GM12892 (cell line): ENCODE results near the gene FEZ2.
"Not testable (repeated sequence)": the region's sequence is repeated elsewhere in the genome, so short reads cannot be mapped to it uniquely, and the experiment has no call there.

Experiments used
- DNase-seq: peaks from one replicate; pipeline ENCODE4 v3.0.0; 2011; ENCODE audit not compliant: insufficient read length
- FAIRE-seq: peaks from 2 replicates; lab custom pipeline; 2011; peaks lifted over from hg19 to GRCh38; lab: Jason Lieb, UNC
- POLR2A ChIP-seq: IDR thresholded peaks from 2 replicates; pipeline ENCODE4 v1.6.1; 2011; ENCODE audit warnings: low read depth, low read length, control low read depth
- POLR2AphosphoS5 ChIP-seq: IDR thresholded peaks from 2 replicates; pipeline ENCODE4 v1.6.1; 2011; ENCODE audit warnings: low read depth, low read length, control low read depth
- TAF1 ChIP-seq: IDR thresholded peaks from 2 replicates; pipeline ENCODE4 v1.6.1; 2011; ENCODE audit warnings: low read depth, mild to moderate bottlenecking, control low read depth, low read length, borderline replicate concordance

The FEZ2 gene

DNA sequence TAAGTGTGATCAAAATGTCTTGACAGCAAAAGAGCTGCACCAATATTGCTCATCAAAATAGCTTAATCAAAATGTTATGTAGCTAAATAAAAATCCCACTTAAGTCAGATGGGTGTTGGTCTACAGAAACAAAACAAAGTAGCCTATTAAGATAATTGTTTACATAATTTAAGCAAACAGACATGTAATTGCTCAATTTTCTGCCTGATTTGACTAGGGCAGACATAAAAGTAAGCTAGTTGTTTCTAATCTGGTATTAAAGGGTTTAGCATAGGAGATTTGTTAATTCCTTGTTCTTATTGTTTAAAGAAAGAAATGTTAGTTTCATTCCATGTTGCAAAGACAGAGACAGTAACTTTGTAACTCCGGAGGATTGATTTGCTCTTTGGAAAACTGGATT is 11.5 kb upstream of the FEZ2 start:
- no peak for DNase-seq
- TF ChIP-seq POLR2A (no peak), TAF1 (no peak), POLR2AphosphoS5 (no peak)
- no peak for FAIRE-seq

GRCh38 chr2:36607947-36608346 is 10.0 kb upstream of the FEZ2 start:
- FAIRE-seq (no peak), DNase-seq (no peak)

GRCh38 chr2:36606925-36607324 is 9.0 kb upstream of the FEZ2 start:
- TF ChIP-seq POLR2A (no peak), POLR2AphosphoS5 (no peak), TAF1 (no peak)
- FAIRE-seq, result no peak
- DNase-seq, result no peak

More at GRCh38 chr2:36607947-36608346, 10.0 kb upstream of the FEZ2 start:
- TF ChIP-seq TAF1, result no peak
- no peak for TF ChIP-seq POLR2AphosphoS5
- TF ChIP-seq POLR2A, result no peak

GRCh38 chr2:36605273-36605672 is 7.3 kb upstream of the FEZ2 start:
- DNase-seq (no peak), FAIRE-seq (no peak)
- TF ChIP-seq TAF1, result no peak
- no peak for TF ChIP-seq POLR2AphosphoS5
- no peak for TF ChIP-seq POLR2A

DNA sequence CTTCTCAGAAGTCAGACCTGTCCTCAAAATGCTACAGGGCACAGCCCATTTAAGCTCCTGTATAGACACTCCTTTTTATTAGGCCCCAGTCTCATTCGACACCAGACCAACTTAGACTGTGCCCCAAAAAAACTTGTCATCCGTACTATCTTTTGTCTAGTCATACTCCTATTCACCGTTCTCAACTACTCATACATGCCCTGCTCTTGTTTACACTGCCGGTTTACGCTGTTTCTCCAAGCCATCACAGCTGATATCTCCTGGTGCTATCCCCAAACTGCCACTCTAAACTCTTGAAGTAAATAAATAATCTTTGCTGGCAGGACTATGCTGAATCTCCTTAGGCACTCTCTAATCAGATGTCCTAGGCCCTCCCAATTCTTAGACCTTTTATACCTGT is 5.7 kb upstream of the FEZ2 start:
- FAIRE-seq, DNase-seq: not testable (repeated sequence)

- no peak for TF ChIP-seq TAF1
- TF ChIP-seq POLR2A, result no peak
- TF ChIP-seq POLR2AphosphoS5, result no peak
- DNase-seq (no peak), FAIRE-seq (no peak)
Measured at GRCh38 chr2:36597003-36597531, 901 bp downstream of the FEZ2 start.

DNA sequence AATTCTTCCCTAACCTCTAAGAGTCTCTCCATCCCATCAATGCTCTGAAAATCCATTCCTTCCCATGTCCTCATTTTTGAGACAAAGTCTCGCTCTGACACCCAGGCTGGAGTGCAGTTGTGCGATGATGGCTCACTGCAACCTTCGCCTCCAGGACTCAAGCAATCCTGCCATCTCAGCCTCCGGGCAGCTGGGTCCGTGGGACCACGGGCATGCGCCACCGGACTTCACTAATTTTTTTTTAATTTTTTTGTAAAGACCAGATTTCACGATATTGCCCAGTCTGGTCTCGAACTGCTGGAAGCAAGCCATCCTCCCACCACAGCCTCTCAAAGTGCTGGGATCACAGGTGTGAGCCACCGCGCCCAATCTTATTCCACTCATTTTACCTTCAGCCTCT is 1.6 kb downstream of the FEZ2 start:
- TF ChIP-seq TAF1 (no peak), POLR2A (no peak), POLR2AphosphoS5 (no peak)
- DNase-seq (no peak), FAIRE-seq (no peak)

DNA sequence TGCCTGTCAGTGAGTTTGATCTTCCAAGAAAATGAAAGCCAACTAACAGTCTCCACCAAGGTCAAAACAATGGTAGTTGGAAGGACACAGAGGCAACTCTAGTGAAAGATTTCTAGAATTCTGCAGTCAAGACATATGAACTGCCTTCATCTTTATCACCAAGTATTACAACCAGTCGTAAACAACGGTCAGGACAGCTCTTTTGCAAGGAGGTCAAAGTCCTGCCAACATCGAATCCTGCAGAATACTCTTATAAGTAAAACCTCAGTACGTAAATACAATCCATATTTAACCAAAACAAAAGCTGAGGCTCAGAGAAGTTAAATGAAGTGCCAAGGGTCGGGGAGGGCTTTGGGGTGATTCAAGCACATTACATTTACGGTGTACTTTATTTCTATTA is 3.1 kb downstream of the FEZ2 start:
- FAIRE-seq, result no peak
- no peak for TF ChIP-seq TAF1
- TF ChIP-seq POLR2A, result no peak
- TF ChIP-seq POLR2AphosphoS5, result no peak
- DNase-seq, result no peak

DNA sequence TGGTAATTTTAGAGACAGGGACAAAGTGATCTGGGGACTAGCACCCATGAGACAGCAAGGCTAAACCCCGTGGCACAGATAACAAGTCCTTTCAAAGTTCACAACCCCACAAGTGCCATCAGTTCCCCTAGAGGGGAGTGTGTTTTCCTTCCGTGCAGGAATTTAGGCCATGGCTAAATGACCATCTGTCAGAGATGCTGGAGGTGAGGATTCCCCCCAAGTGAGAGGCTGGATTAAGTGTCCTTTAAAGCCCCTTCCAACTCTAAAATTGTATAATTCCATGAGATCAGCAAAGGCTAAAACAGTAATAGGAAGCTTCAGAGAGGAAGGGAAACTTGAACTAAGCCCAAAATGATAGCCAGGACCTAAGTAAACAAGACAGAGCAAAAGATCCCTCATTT is 8.7 kb downstream of the FEZ2 start:
- FAIRE-seq, result no peak
- DNase-seq, result no peak
- TF ChIP-seq POLR2A (no peak), POLR2AphosphoS5 (no peak), TAF1 (no peak)

- DNase-seq (no peak), FAIRE-seq (no peak)
- TF ChIP-seq POLR2A, result no peak
- no peak for TF ChIP-seq TAF1
- TF ChIP-seq POLR2AphosphoS5, result no peak
Measured at GRCh38 chr2:36587556-36587955, 10.4 kb downstream of the FEZ2 start.

DNA sequence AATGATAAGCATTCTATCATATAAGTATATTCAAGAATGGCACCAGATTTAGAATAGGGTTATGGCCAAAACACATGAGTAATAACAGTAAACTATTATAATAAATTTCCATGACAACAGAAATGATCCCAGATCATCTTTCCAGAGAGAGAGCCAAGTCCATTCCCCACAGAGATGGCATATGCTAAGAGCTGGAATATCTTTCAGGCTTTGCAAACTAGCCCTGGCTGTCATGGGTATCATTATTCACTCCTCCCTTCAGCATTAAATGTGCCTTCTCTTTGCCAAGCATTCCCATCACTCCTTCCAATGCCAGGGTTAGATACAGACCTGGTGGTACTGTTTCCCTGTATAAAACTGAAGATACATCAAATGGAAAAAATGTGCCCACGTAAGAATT is 10.9 kb downstream of the FEZ2 start:
- DNase-seq (no peak), FAIRE-seq (no peak)
- no peak for TF ChIP-seq POLR2A
- no peak for TF ChIP-seq POLR2AphosphoS5
- TF ChIP-seq TAF1, result no peak

DNA sequence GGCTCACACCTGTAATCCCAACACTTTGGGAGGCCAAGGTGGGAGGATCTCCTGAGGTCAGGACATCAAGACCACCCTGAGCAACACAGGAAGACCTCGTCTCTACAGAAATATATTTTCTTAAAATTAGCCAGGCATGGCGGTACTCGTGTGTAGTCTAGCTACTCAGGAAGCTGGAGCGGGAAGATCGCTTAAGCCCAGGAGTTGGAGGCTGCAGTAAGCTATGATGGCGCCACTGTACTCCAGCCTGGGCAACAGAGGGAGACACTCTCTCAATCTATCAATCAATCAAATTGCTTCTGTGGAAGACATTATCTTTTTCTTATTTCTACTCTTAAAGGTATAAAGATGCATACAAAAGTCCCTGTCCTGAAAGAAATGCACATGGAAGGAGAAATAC is 11.3 kb downstream of the FEZ2 start:
- TF ChIP-seq TAF1 (no peak), POLR2A (no peak), POLR2AphosphoS5 (no peak)
- DNase-seq, result no peak
- no peak for FAIRE-seq

DNA sequence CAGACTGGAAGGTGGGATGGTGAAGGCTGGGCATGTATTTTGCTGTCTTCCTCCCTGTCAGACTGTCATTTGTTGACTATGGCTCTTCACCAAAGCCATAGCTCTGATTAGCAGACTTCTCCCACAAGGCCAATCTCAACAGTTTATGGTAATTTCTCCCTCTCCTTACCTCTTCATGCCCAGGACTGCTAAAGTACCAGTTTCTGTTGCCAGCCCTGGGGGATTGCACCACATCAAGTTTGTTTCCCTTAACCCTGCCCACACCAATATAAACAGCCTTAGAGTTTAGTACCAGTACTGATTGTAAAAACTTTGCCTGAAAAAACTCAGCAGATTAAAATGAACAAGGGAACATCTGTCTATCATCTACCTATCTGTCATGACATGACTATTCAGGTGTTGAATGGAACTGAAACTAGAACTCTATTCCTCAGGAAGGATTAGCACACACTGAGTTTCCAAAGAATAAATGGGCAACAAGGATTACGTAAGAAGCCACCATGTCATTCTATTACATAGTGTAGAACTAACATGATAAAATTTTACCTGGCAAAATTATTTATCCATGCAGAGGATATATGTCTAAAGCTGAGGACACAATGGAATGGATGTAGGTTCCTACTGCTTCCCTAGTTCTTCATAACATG is 13.7 kb downstream of the FEZ2 start:
- TF ChIP-seq POLR2A (no peak), TAF1 (no peak), POLR2AphosphoS5 (no peak)
- FAIRE-seq (no peak), DNase-seq (no peak)
